ENCODE results near the gene SIRT6.
"Not testable (repeated sequence)": the region's sequence is repeated elsewhere in the genome, so short reads cannot be mapped to it uniquely, and the experiment has no call there.

SIRT6 gene

GRCh38 chr19:4140237-4140711 lies 42.1 kb downstream of the SIRT6 start:
- H3K36me3 Mint-ChIP-seq (ENCODE audit: low read depth) = no peaks in the 10 kb centered on the region
- peaks cover 4% of the 10 kb centered on the region for H3K27me3 Mint-ChIP-seq
- H3K4me1 Mint-ChIP-seq (ENCODE audit: low read depth) = peaks cover 10% of the 10 kb centered on the region
- DNase-seq = peak; percentile 54
- H3K27ac Mint-ChIP-seq = no peak overlapping the region
- H3K4me3 Mint-ChIP-seq = peak overlapping the region; percentile 31
- no peaks in the 10 kb centered on the region for H3K9me3 Mint-ChIP-seq

GRCh38 chr19:4139614-4140236 lies 42.6 kb downstream of the SIRT6 start:
- Mint-ChIP-seq H3K36me3 (ENCODE audit: low read depth) (no peaks in the 10 kb centered on the region), H3K27ac (no peak overlapping the region), H3K4me3 (no peak overlapping the region), H3K4me1 (ENCODE audit: low read depth) (peaks cover 10% of the 10 kb centered on the region), H3K9me3 (no peaks in the 10 kb centered on the region), H3K27me3 (peaks cover 3% of the 10 kb centered on the region)
- DNase-seq = peak; percentile 94

DNA sequence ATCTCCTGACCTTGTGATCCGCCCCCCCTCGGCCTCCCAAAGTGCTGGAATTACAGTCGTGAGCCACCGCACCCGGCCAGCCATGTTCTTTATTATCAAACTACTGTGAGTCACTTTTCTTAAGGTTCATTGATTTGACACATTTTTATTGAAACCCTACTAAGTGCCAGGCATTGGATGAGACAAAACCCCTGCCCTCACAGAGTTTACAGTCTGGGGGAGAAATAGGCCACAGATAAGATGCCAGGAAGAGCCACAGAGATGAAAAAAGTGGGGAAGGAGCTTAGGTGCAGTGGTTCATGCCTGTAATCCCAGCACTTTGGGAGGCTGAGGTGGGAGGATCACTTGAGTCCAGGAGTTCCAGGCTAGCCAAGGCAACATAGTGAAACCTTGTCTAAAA lies 43.9 kb downstream of the SIRT6 start:
- Mint-ChIP-seq H3K27ac (no peak overlapping the region), H3K4me3 (no peak overlapping the region), H3K9me3 (no peaks in the 10 kb centered on the region)

DNA sequence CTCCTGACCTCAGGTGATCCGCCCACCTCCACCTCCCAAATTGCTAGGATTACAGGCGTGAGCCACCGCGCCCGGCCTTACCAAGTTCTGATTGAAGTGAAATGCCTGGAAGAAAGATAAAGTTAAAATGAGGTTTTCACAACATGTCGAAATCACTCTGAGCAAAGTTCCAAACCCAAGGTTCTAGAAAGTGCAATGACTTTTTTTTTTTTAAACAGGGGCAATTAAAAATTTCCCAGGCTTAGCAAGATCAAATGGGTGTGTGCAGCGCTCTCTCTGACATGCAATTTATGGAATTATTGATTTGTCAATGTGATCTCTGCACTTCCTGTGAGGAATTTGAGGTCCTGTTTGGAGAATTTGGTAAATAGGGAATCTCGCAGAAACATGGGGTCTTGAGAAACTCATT lies 45.7 kb downstream of the SIRT6 start:
- H3K9me3 Mint-ChIP-seq = no peaks in the 10 kb centered on the region
- H3K36me3 Mint-ChIP-seq (ENCODE audit: low read depth) = no peaks in the 10 kb centered on the region
- DNase-seq = no peak
- H3K27me3 Mint-ChIP-seq = no peaks in the 10 kb centered on the region
- peaks cover 10% of the 10 kb centered on the region for H3K4me1 Mint-ChIP-seq (ENCODE audit: low read depth)
- no peak overlapping the region for H3K4me3 Mint-ChIP-seq
- no peak overlapping the region for H3K27ac Mint-ChIP-seq

More for the DNA sequence above, 43.9 kb downstream of the SIRT6 start:
- no peak for DNase-seq
- Mint-ChIP-seq H3K36me3 (ENCODE audit: low read depth) (no peaks in the 10 kb centered on the region), H3K4me1 (ENCODE audit: low read depth) (peaks cover 10% of the 10 kb centered on the region), H3K27me3 (no peaks in the 10 kb centered on the region)

DNA sequence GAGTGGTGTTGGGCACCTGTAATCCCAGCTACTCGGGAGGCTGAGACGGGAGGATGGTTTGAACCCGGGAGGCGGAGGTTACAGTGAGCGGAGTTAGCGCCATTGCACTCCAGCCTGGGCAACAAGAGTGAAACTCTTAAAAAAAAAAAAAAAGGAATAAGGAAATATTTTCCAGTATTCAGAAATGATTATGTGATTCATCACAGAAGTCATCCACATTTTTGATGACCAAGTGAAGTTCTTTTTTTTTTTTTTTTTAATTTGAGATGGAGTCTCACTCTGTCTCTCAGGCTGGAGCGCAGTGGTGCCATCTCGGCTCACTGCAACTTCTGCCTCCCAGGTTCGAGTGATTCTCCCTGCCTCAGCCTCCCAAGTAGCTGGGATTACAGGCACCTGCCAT lies 47.0 kb downstream of the SIRT6 start:
- not testable (repeated sequence) for H3K4me1 Mint-ChIP-seq (ENCODE audit: low read depth); H3K9me3 Mint-ChIP-seq; H3K4me3 Mint-ChIP-seq; DNase-seq; H3K27ac Mint-ChIP-seq; H3K27me3 Mint-ChIP-seq; H3K36me3 Mint-ChIP-seq (ENCODE audit: low read depth)

- no peaks in the 10 kb centered on the region for H3K9me3 Mint-ChIP-seq
- H3K4me1 Mint-ChIP-seq (ENCODE audit: low read depth) = peaks cover under 1% of the 10 kb centered on the region
- H3K27me3 Mint-ChIP-seq = no peaks in the 10 kb centered on the region
- no peak for DNase-seq
- H3K4me3 Mint-ChIP-seq = no peak overlapping the region
- H3K27ac Mint-ChIP-seq = no peak overlapping the region
- no peaks in the 10 kb centered on the region for H3K36me3 Mint-ChIP-seq (ENCODE audit: low read depth)
These were observed 48.0 kb downstream of the SIRT6 start for GRCh38 chr19:4134351-4134750.

DNA sequence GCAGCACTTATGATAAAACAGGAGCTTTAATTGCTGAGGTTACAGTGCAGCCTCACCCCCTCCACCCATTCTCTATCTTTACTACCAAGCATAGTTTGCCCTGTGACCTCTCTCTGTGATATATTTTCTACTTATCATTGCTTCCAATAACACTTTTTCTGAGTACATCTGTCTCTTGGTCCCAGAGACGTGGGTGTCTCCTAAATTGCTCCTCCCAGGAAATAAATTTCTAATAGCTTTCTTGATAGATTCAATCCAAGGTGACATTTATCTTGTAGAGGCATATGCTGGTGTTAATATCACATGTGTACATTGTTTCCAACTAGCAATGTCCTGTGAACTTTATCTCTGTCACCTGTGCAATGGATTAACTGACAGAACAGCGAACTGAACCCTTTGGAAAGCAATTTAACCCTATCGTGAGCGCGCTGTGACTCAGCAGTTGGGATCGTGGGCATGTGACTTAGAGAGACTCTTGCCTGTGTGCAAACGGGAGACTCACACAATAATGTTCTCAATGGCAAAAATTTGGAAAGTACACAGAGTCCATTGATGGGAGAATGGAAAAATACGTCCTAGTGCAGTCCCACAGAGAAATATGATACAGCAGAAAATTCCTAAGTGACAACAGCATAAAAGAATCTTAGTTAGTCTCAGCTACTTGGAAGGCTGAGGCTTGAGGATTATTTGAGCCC lies 51.5 kb downstream of the SIRT6 start:
- no peak for DNase-seq

DNA sequence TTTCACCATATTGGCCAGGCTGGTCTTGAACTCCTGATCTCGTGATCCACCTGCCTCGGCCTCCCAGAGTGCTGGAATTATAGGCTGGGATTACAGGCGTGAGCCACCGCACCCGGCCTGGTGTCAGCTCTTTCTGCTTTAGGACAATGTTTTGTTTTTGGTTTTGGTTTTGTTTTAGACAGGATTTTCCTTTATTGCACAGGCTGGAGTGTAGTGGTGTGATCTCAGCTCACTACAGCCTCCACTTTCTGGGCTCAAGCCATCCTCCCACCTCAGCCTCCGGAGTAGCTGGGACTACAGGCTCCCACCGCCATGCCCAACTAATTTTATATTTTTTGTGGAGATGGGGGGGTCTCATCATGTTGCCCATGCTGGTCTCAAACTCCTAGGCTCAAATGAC lies 53.3 kb downstream of the SIRT6 start:
- H3K4me3 Mint-ChIP-seq; H3K27ac Mint-ChIP-seq; H3K36me3 Mint-ChIP-seq (ENCODE audit: low read depth); H3K9me3 Mint-ChIP-seq; H3K27me3 Mint-ChIP-seq; H3K4me1 Mint-ChIP-seq (ENCODE audit: low read depth); DNase-seq: not testable (repeated sequence)

More for the DNA sequence above, 51.5 kb downstream of the SIRT6 start:
- Mint-ChIP-seq H3K36me3 (ENCODE audit: low read depth) (no peaks in the 10 kb centered on the region), H3K9me3 (no peaks in the 10 kb centered on the region), H3K4me1 (ENCODE audit: low read depth) (no peaks in the 10 kb centered on the region), H3K27ac (no peak overlapping the region), H3K27me3 (no peaks in the 10 kb centered on the region), H3K4me3 (no peak overlapping the region)

DNA sequence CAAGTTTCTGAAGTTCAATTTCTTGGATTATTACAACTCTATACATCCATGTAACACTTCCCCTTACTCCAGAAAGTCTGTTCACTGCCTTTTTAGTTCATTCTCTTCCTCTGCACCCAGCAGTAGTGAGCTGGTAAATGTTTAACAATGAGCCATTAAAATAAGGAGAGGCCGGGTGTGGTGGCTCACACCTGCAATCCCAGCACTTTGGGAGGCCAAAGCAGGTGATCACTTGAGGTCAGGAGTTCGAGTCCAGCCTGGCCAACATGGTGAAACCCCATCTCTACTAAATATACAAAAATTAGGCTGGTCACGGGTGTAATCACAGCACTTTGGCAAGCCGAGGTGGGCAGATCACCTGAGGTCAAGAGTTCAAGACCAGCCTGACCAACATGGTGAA lies 55.0 kb downstream of the SIRT6 start:
- not testable (repeated sequence) for H3K36me3 Mint-ChIP-seq (ENCODE audit: low read depth); H3K27me3 Mint-ChIP-seq; DNase-seq; H3K27ac Mint-ChIP-seq; H3K4me3 Mint-ChIP-seq; H3K9me3 Mint-ChIP-seq
- peaks cover 17% of the 10 kb centered on the region for H3K4me1 Mint-ChIP-seq (ENCODE audit: low read depth)

DNA sequence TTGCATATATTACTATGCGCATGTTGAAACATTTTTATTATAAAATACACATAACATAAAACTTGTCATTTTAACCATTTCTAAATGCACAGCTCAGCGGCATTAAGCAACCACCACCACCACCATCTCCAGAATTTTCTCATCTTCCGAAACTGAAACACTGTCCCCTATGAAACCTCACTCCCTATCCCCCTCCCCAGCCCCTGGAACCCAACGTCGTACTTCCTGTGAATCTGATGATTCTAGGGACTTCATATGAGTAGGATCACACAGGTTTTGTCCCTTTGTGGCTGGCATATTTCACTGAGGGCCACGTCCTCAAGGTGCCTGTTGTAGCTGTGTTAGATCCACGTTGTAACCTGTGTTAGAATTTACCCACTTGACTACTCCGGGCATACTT lies 57.7 kb downstream of the SIRT6 start:
- peak overlapping the region; percentile 69 for H3K27ac Mint-ChIP-seq
- peak overlapping the region; percentile 76 for H3K4me3 Mint-ChIP-seq
- H3K36me3 Mint-ChIP-seq (ENCODE audit: low read depth) = peaks cover 15% of the 10 kb centered on the region
- no peak for DNase-seq
- no peaks in the 10 kb centered on the region for H3K27me3 Mint-ChIP-seq
- H3K4me1 Mint-ChIP-seq (ENCODE audit: low read depth) = peaks cover 23% of the 10 kb centered on the region
- H3K9me3 Mint-ChIP-seq = no peaks in the 10 kb centered on the region

Data from activated T-cell treated with anti-CD3 and anti-CD28 coated beads, Interleukin-2, amount 50 U/mL, for 24 hours (primary cell).